ENCODE data around the gene KRTAP4-9.

- TF ChIP-seq POLR2A (IDR thresholded peaks at IDR 0.05; ENCODE audit: extremely low read depth, insufficient read length) = no peak
- TF ChIP-seq CTCF (IDR thresholded peaks at IDR 0.05; ENCODE audit: low read depth, low read length) = no peak
- TF ChIP-seq MAX (IDR thresholded peaks at IDR 0.05; ENCODE audit: low read depth, low read length) = no peak
These were observed 33.4 kb upstream of the KRTAP4-9 start for GRCh38 chr17:41071606-41072360.

Measured in NB4 (cell line).